Superior temporal gyrus (tissue), 1 donor: Measurements from ENCODE around the gene NAPA.
A peak's percentile ranks its signal among the peaks of the same experiment; 100 is the strongest.
"Not testable (repeated sequence)": the region's sequence is repeated elsewhere in the genome, so short reads cannot be mapped to it uniquely, and the experiment has no call there.

Source experiments
- DNase-seq: peaks from one replicate; pipeline ENCODE4 v3.0.0-alpha.2; 2016; ENCODE audit errors: extremely low spot score

Gene NAPA

GRCh38 chr19:47486220-47486619 lies 28.6 kb downstream of the NAPA start:
- DNase-seq: not testable (repeated sequence)

GRCh38 chr19:47485210-47485609 lies 29.7 kb downstream of the NAPA start:
- DNase-seq: no peak

- peak; percentile 86 for DNase-seq
Measured at GRCh38 chr19:47483800-47484690, 30.8 kb downstream of the NAPA start, which contains the start of gene KPTN. TSS of gene KPTN (minus strand) at chr19:47484219. CDS start at chr19:47484160, 59 bp downstream.

- DNase-seq: no peak
Measured at GRCh38 chr19:47483200-47483599, 31.7 kb downstream of the NAPA start.

GRCh38 chr19:47481460-47482052 lies 33.3 kb downstream of the NAPA start:
- DNase-seq: no peak

GRCh38 chr19:47480658-47481057 lies 34.2 kb downstream of the NAPA start:
- no peak for DNase-seq

GRCh38 chr19:47479701-47480503 lies 35.0 kb downstream of the NAPA start:
- DNase-seq: no peak

- no peak for DNase-seq
Measured at GRCh38 chr19:47476438-47476972, 38.4 kb downstream of the NAPA start.

GRCh38 chr19:47475465-47475864 lies 39.4 kb downstream of the NAPA start:
- DNase-seq: no peak

GRCh38 chr19:47473336-47473735 lies 41.5 kb downstream of the NAPA start:
- no peak for DNase-seq

- DNase-seq: no peak
Measured at GRCh38 chr19:47471733-47472457, 43.0 kb downstream of the NAPA start, which contains the start of gene SLC8A2. TSS of gene SLC8A2 (minus strand) at chr19:47471893. CDS start at chr19:47466403, 5,490 bp downstream.

GRCh38 chr19:47471381-47471732 lies 43.5 kb downstream of the NAPA start:
- no peak for DNase-seq

- DNase-seq: no peak
Measured at GRCh38 chr19:47470447-47471195, 44.2 kb downstream of the NAPA start.

- DNase-seq: no peak
Measured at GRCh38 chr19:47469719-47470118, 45.1 kb downstream of the NAPA start.

- no peak for DNase-seq
Measured at GRCh38 chr19:47469363-47469700, 45.5 kb downstream of the NAPA start.

GRCh38 chr19:47467914-47468313 lies 46.9 kb downstream of the NAPA start:
- no peak for DNase-seq

GRCh38 chr19:47465957-47466356 lies 48.9 kb downstream of the NAPA start:
- DNase-seq: no peak

GRCh38 chr19:47464675-47465419 lies 50.0 kb downstream of the NAPA start:
- DNase-seq: no peak

GRCh38 chr19:47461876-47462275 lies 53.0 kb downstream of the NAPA start:
- no peak for DNase-seq

GRCh38 chr19:47459477-47459876 lies 55.4 kb downstream of the NAPA start:
- DNase-seq: no peak
